Panc1 (cell line): ENCODE results near the gene NDEL1. TPM values are rescaled to one million over a fixed set of nuclear protein-coding genes. Genes with fewer than 3 reads are reported as not detected.

Experiments used
- ATAC-seq: fragments of 200-7000 bp; cut with Tn5 transposase; 2 replicates; pipeline ENCODE4 v1.9.1; 2020; ENCODE audit warnings: mild to moderate bottlenecking, moderate library complexity
- BruUV-seq: library from RNA; stranded (reverse); fragments of 400-500 nt; replicated peaks from 2 replicates; lab custom pipeline; 2021; lab: Mats Ljungman, UMichigan
- CTCF ChIA-PET: fragments of 300-600 bp; sonication (Branson Sonifier 250); formaldehyde crosslinking; loops from one replicate; lab custom pipeline; 2022; ENCODE audit warnings: antibody characterized with exemption; lab: Charles Lee
- POLR2A ChIA-PET: fragments of 300-600 bp; sonication (Branson Sonifier 250); formaldehyde crosslinking; loops from one replicate; lab custom pipeline; 2022; ENCODE audit warnings: antibody characterized with exemption; lab: Charles Lee
- DNase-seq: peaks from one replicate; pipeline ENCODE4 v3.0.0-alpha.2; 2010; ENCODE audit warnings: low read depth, low spot score
- H3K27ac ChIP-seq: 2 replicates; pipeline ENCODE4 v1.5.1; 2011; ENCODE audit warnings: mild to moderate bottlenecking, low read length, inconsistent platforms
- H3K27me3 ChIP-seq: fragments of 200-500 bp; sonication (Bioruptor generic); 2 replicates; pipeline ENCODE4 v1.6.0; 2014; ENCODE audit warnings: low read length, inconsistent platforms; ENCODE audit not compliant: control insufficient read depth, insufficient read depth
- H3K36me3 ChIP-seq: fragments of 200-500 bp; sonication (Bioruptor generic); 2 replicates; pipeline ENCODE4 v1.5.1; 2014; ENCODE audit warnings: inconsistent platforms, mild to moderate bottlenecking, low read length, moderate library complexity; ENCODE audit not compliant: control insufficient read depth, insufficient read depth
- H3K4me1 ChIP-seq: 2 replicates; pipeline ENCODE4 v1.5.1; 2011; ENCODE audit warnings: inconsistent platforms, mild to moderate bottlenecking, low read length, moderate library complexity; ENCODE audit not compliant: control insufficient read depth, insufficient read depth
- H3K4me3 ChIP-seq, 2 experiments: 2 replicates each; pipeline ENCODE4 v1.5.1; 2011 to 2012; ENCODE audit warnings: low read depth in 2 of 2, low read length in 2 of 2, mild to moderate bottlenecking in 2 of 2, inconsistent platforms in 1 of 2, moderate library complexity in 1 of 2
- H3K9me3 ChIP-seq: fragments of 200-500 bp; sonication (Bioruptor generic); 2 replicates; pipeline ENCODE4 v1.5.1; 2014; ENCODE audit warnings: low read depth, mild to moderate bottlenecking, inconsistent platforms, low read length, moderate library complexity; ENCODE audit not compliant: control insufficient read depth, insufficient read depth
- CTCF ChIP-seq: fragments of 450-650 bp; IDR thresholded peaks from 2 replicates; pipeline ENCODE4 v1.5.1; 2017; ENCODE audit warnings: mild to moderate bottlenecking
- POLR2AphosphoS5 ChIP-seq: IDR thresholded peaks from 2 replicates; pipeline ENCODE4 v1.6.1; 2012; ENCODE audit warnings: mild to moderate bottlenecking, low read depth, low read length, moderate library complexity
- REST ChIP-seq, 2 experiments: IDR thresholded peaks; 2 replicates each; pipeline ENCODE4 v1.6.1; 2011 to 2012; ENCODE audit warnings: low read depth in 2 of 2, control low read depth in 1 of 2, low read length in 1 of 2, mild to moderate bottlenecking in 1 of 2, moderate library complexity in 1 of 2; ENCODE audit not compliant: insufficient read depth in 1 of 2
- SIN3A ChIP-seq: IDR thresholded peaks from 2 replicates; pipeline ENCODE4 v1.6.1; 2012; ENCODE audit warnings: low read depth, mild to moderate bottlenecking, low read length, moderate library complexity, borderline replicate concordance; ENCODE audit not compliant: insufficient read depth
- TCF7L2 ChIP-seq: IDR thresholded peaks from 2 replicates; pipeline ENCODE4 v1.6.1; 2011; ENCODE audit warnings: mild to moderate bottlenecking, low read depth, low read length, inconsistent platforms
- in situ Hi-C: cut with HindIII; loops from 2 replicates; pipeline ENCODE4 v1.10.0; 2016; ENCODE audit warnings: low sequenced_read_pairs, low pct_unique_long_range_greater_than_20kb
- intact Hi-C: fragments of 100-400 bp; cut with micrococcal nuclease; formaldehyde crosslinking; loops from one replicate; pipeline ENCODE4 v1.10.0; 2022; ENCODE audit not compliant: unreplicated experiment
- total RNA-seq: library from RNA; stranded (reverse); gene quantifications from one replicate; pipeline ENCODE4 v1.2.1, GENCODE V29; 2021; ENCODE audit not compliant: unreplicated experiment

NDEL1 gene
- total RNA-seq, 1 experiment from 2014 or later = 44.8 TPM

DNA sequence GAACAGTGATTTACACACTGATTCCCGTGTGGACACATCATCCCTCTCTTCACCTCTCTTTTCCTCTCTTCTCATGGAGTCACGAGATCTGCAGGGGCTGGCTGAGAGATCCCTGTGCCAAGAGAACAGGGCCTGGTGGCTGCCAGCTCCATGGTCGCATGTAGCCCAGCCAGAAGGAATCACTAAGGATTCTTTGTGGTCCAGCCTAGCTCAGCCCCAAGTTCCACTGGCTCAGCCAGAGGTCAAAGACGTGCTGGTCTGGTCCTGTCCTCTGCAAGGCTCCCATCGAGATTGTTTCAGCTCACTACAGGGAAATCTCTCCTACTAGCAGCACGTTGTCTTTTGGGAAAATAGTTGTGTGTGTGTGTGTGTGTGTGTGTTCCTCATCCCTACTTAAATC is 66.4 kb downstream of the NDEL1 start:
- Histone ChIP-seq H3K36me3 (peaks cover 2% of the 10 kb centered on the region; the same call in 1 of the 2 replicates), H3K27ac (no peak overlapping the region), H3K4me3 (no peak overlapping the region), H3K9me3 (no peaks in the 10 kb centered on the region), H3K27me3 (no peaks in the 10 kb centered on the region), H3K4me1 (no peaks in the 10 kb centered on the region)
- ChIA-PET CTCF (no interaction called here), POLR2A (no interaction called here)
- BruUV-seq = no TSS peak
- in situ Hi-C loops = no loop called here
- ATAC-seq = no peak
- intact Hi-C loops = no loop called here
- TF ChIP-seq TCF7L2 (no peak), REST (IDR thresholded peaks at IDR 0.05; ENCODE audit: insufficient read depth in 1 of 2, low read depth in 2 of 2, low read length in 1 of 2) (no peak), POLR2AphosphoS5 (no peak), SIN3A (no peak), CTCF (no peak)
- DNase-seq = no peak

DNA sequence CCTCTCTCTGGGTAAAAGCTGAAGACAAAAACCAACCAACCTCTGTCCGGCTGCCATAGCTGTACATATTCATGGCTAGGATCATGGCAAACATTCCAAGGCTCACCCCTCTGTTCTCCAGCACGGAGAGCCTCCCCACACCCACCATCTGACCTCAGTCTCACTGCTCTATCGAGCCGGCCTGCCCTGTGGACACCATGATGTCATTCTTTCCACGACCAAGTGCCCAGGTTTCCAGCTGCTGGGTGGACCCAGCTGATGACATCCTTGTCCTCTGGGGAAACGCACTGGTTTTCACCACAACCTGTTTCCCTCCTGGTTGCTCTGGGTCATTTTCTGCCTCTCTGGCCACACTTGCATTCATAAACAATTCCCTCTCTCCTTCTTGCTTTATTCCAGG is 67.7 kb downstream of the NDEL1 start:
- in situ Hi-C loops = no loop called here
- ChIA-PET POLR2A (no interaction called here), CTCF (no interaction called here)
- no peak overlapping the region for H3K4me3 ChIP-seq
- H3K36me3 ChIP-seq = peaks cover 2% of the 10 kb centered on the region; the same call in 1 of the 2 replicates
- intact Hi-C loops = no loop called here
- BruUV-seq = no TSS peak
- no peaks in the 10 kb centered on the region for H3K9me3 ChIP-seq
- no peak overlapping the region for H3K27ac ChIP-seq
- H3K27me3 ChIP-seq = no peaks in the 10 kb centered on the region
- TF ChIP-seq SIN3A (no peak), CTCF (no peak)
- H3K4me1 ChIP-seq = no peaks in the 10 kb centered on the region
- ATAC-seq (no peak), DNase-seq (no peak)
